H9 (cell line): Measurements from ENCODE around the gene CELA3A. TPM values are rescaled to one million over a fixed set of nuclear protein-coding genes. Genes with fewer than 3 reads are reported as not detected.
"Not testable (repeated sequence)": the region's sequence is repeated elsewhere in the genome, so short reads cannot be mapped to it uniquely, and the experiment has no call there.

ENCODE experiments used
- DNase-seq: peaks from one replicate; pipeline ENCODE4 v3.0.0-alpha.2; 2017
- H2AFZ ChIP-seq: one replicate; pipeline ENCODE4 v1.6.1; 2013; ENCODE audit warnings: mild to moderate bottlenecking, low read length, control low read depth, moderate library complexity
- H2AK5ac ChIP-seq: 2 replicates; pipeline ENCODE4 v1.6.1; 2013; ENCODE audit warnings: low read length, control low read depth, mixed read lengths; ENCODE audit not compliant: insufficient read length
- H2BK120ac ChIP-seq: one replicate; pipeline ENCODE4 v1.6.1; 2013; ENCODE audit warnings: low read depth, mild to moderate bottlenecking, low read length, control low read depth, inconsistent platforms; ENCODE audit not compliant: poor library complexity, severe bottlenecking
- H2BK12ac ChIP-seq: 2 replicates; pipeline ENCODE4 v1.6.1; 2013; ENCODE audit warnings: low read length, control low read depth, mixed read lengths, low read depth; ENCODE audit not compliant: insufficient read length
- H2BK15ac ChIP-seq: 2 replicates; pipeline ENCODE4 v1.6.1; 2013; ENCODE audit warnings: low read depth, low read length, control low read depth
- H2BK20ac ChIP-seq: one replicate; pipeline ENCODE4 v1.6.1; 2013; ENCODE audit warnings: low read depth, mild to moderate bottlenecking, low read length, control low read depth, inconsistent platforms; ENCODE audit not compliant: poor library complexity, severe bottlenecking
- H2BK5ac ChIP-seq: 2 replicates; pipeline ENCODE4 v1.6.1; 2013; ENCODE audit warnings: low read length, control low read depth, mixed read lengths; ENCODE audit not compliant: insufficient read length
- H3K14ac ChIP-seq: 2 replicates; pipeline ENCODE4 v1.6.1; 2013; ENCODE audit warnings: low read length, control low read depth; ENCODE audit not compliant: insufficient read depth
- H3K18ac ChIP-seq: 2 replicates; pipeline ENCODE4 v1.6.1; 2013; ENCODE audit warnings: low read depth, mild to moderate bottlenecking, mixed read lengths, low read length, control low read depth; ENCODE audit not compliant: insufficient read length
- H3K23ac ChIP-seq: 2 replicates; pipeline ENCODE4 v1.6.1; 2013; ENCODE audit warnings: low read length, control low read depth, mixed read lengths, low read depth; ENCODE audit not compliant: insufficient read length
- H3K23me2 ChIP-seq: 2 replicates; pipeline ENCODE4 v1.6.1; 2013; ENCODE audit warnings: low read depth, mild to moderate bottlenecking, mixed read lengths, low read length, control low read depth; ENCODE audit not compliant: insufficient read length, poor library complexity, severe bottlenecking
- H3K27ac ChIP-seq: 2 replicates; pipeline ENCODE4 v1.5.1; 2013; ENCODE audit warnings: low read length, control low read depth, mixed read lengths, low read depth; ENCODE audit not compliant: insufficient read length
- H3K27me3 ChIP-seq: 2 replicates; pipeline ENCODE4 v1.6.1; 2013; ENCODE audit warnings: low read length, control low read depth, inconsistent platforms; ENCODE audit not compliant: insufficient read depth
- H3K4ac ChIP-seq: 2 replicates; pipeline ENCODE4 v1.6.1; 2013; ENCODE audit warnings: low read depth, mild to moderate bottlenecking, control low read depth, inconsistent platforms, low read length, moderate library complexity
- H3K4me1 ChIP-seq: 2 replicates; pipeline ENCODE4 v1.6.1; 2013; ENCODE audit warnings: low read length, control low read depth, inconsistent platforms; ENCODE audit not compliant: insufficient read depth
- H3K4me2 ChIP-seq: 2 replicates; pipeline ENCODE4 v1.6.1; 2013; ENCODE audit warnings: low read length, control low read depth, mixed read lengths; ENCODE audit not compliant: insufficient read length, insufficient read depth
- H3K56ac ChIP-seq: 2 replicates; pipeline ENCODE4 v1.6.1; 2013; ENCODE audit warnings: low read depth, mild to moderate bottlenecking, mixed read lengths, low read length, control low read depth; ENCODE audit not compliant: insufficient read length
- H3K79me1 ChIP-seq: 2 replicates; pipeline ENCODE4 v1.6.1; 2013; ENCODE audit warnings: low read depth, mild to moderate bottlenecking, moderate library complexity, low read length, control low read depth, inconsistent platforms; ENCODE audit not compliant: insufficient read depth, poor library complexity, severe bottlenecking
- H3K79me2 ChIP-seq: 2 replicates; pipeline ENCODE4 v1.6.1; 2013; ENCODE audit warnings: low read length, control low read depth, inconsistent platforms; ENCODE audit not compliant: insufficient read depth
- H3K9ac ChIP-seq: 2 replicates; pipeline ENCODE4 v1.6.1; 2013; ENCODE audit warnings: low read length, control low read depth, mixed read lengths; ENCODE audit not compliant: insufficient read length; ENCODE audit errors: extremely low read depth
- H3K9me3 ChIP-seq: one replicate; pipeline ENCODE4 v1.6.1; 2013; ENCODE audit warnings: low read depth, low read length, inconsistent platforms; ENCODE audit not compliant: control insufficient read depth
- H3T11ph ChIP-seq: one replicate; pipeline ENCODE4 v1.6.1; 2013; ENCODE audit warnings: mild to moderate bottlenecking, low read length, control low read depth, inconsistent platforms
- H4K20me1 ChIP-seq: one replicate; pipeline ENCODE4 v1.6.1; 2013; ENCODE audit not compliant: control insufficient read depth, insufficient read length, insufficient read depth
- H4K5ac ChIP-seq: 2 replicates; pipeline ENCODE4 v1.6.1; 2013; ENCODE audit warnings: low read depth, mild to moderate bottlenecking, mixed read lengths, low read length, control low read depth; ENCODE audit not compliant: insufficient read length
- H4K8ac ChIP-seq: replicated peaks from 2 replicates; pipeline ENCODE4 v1.6.1; 2013; ENCODE audit warnings: low read length, control low read depth, mixed read lengths, low read depth; ENCODE audit not compliant: insufficient read length
- H4K91ac ChIP-seq: 2 replicates; pipeline ENCODE4 v1.6.1; 2013; ENCODE audit warnings: low read depth, mild to moderate bottlenecking, moderate library complexity, mixed read lengths, low read length, control low read depth; ENCODE audit not compliant: insufficient read length
- H3K27ac Mint-ChIP-seq, 3 experiments: 2 replicates in 2 of 3; 3 replicates in 1 of 3; pipeline ENCODE4 v1.8.0; 2020 to 2021; ENCODE audit warnings: mixed read lengths in 3 of 3, mild to moderate bottlenecking in 1 of 3, moderate library complexity in 1 of 3
- H3K27me3 Mint-ChIP-seq: 2 replicates; pipeline ENCODE4 v1.8.0; 2021; ENCODE audit warnings: low read depth, mild to moderate bottlenecking, moderate library complexity, mixed read lengths
- H3K36me3 Mint-ChIP-seq, 3 experiments: 2 replicates in 2 of 3; 3 replicates in 1 of 3; pipeline ENCODE4 v1.8.0; 2020 to 2021; ENCODE audit warnings: low read depth in 3 of 3, mixed read lengths in 3 of 3; ENCODE audit not compliant: insufficient read depth in 1 of 3
- H3K4me1 Mint-ChIP-seq, 2 experiments: 2 replicates each; pipeline ENCODE4 v1.8.0; 2020; ENCODE audit warnings: mixed read lengths in 2 of 2
- H3K4me3 Mint-ChIP-seq, 2 experiments: 2 replicates in 1 of 2; 3 replicates in 1 of 2; pipeline ENCODE4 v1.8.0; 2020 to 2021; ENCODE audit warnings: mild to moderate bottlenecking in 2 of 2, mixed read lengths in 2 of 2, moderate library complexity in 1 of 2
- H3K9me3 Mint-ChIP-seq, 2 experiments: 2 replicates in 1 of 2; 3 replicates in 1 of 2; pipeline ENCODE4 v1.8.0; 2020; ENCODE audit warnings: mild to moderate bottlenecking in 2 of 2, mixed read lengths in 2 of 2, moderate library complexity in 1 of 2
- CTCF ChIP-seq: fragments of 200-600 bp; sonication (generic); conservative IDR thresholded peaks from 3 replicates; pipeline ENCODE4 v1.8.0; 2021; ENCODE audit warnings: antibody characterized with exemption, mild to moderate bottlenecking
- WGBS: extraction: QIAGEN DNeasy Blood & Tissue Kit; methylation state at CpG from one replicate; pipeline ENCODE4 v1.1.7; 2013; ENCODE audit warnings: missing lambda C conversion rate, low lambda C conversion rate, mixed read lengths; ENCODE audit not compliant: insufficient read length; ENCODE audit errors: extremely low coverage; 5-methylcytosine and 5-hydroxymethylcytosine counted together
- total RNA-seq: library from RNA; stranded (reverse); gene quantifications from 2 replicates; pipeline ENCODE4 v1.2.1, GENCODE V29; 2021

The CELA3A gene
- total RNA-seq, 1 experiment from 2014 or later: not detected

GRCh38 chr1:21982122-21982521, 19.3 kb upstream of the CELA3A start:
- H2BK12ac ChIP-seq, H2AK5ac ChIP-seq, H2BK5ac ChIP-seq, H3K23ac ChIP-seq, H3K9me3 ChIP-seq, H2BK20ac ChIP-seq, H3K4me1 ChIP-seq, H3K27ac ChIP-seq, DNase-seq, H3K18ac ChIP-seq, H3K27me3 ChIP-seq, H3K9ac ChIP-seq, H4K5ac ChIP-seq, H2AFZ ChIP-seq, H3K79me2 ChIP-seq, H3K27me3 Mint-ChIP-seq, H3K56ac ChIP-seq, H4K8ac ChIP-seq, H3K79me1 ChIP-seq, H3T11ph ChIP-seq, H4K20me1 ChIP-seq, H3K4me1 Mint-ChIP-seq, H3K4me3 Mint-ChIP-seq, H3K14ac ChIP-seq, H3K36me3 Mint-ChIP-seq, H2BK120ac ChIP-seq, H4K91ac ChIP-seq, H3K4ac ChIP-seq, H3K4me2 ChIP-seq, H3K23me2 ChIP-seq, H3K9me3 Mint-ChIP-seq, H2BK15ac ChIP-seq: not testable (repeated sequence)
- TF ChIP-seq CTCF: peak; percentile 35; the same call in 2 of the 3 replicates
- no CpG with 5 or more reads among the region's 6 CpGs for WGBS
- peak overlapping the region in 1 of 3 experiments; percentile 39; a peak in 1 of 7 replicates for H3K27ac Mint-ChIP-seq

GRCh38 chr1:21983539-21983938, 17.9 kb upstream of the CELA3A start:
- not testable (repeated sequence) for H4K20me1 ChIP-seq, H2BK20ac ChIP-seq, H3K27me3 Mint-ChIP-seq, H2AFZ ChIP-seq, H2BK12ac ChIP-seq, H2BK15ac ChIP-seq, DNase-seq, H2BK5ac ChIP-seq, H3K23ac ChIP-seq, H4K91ac ChIP-seq, H3K4me2 ChIP-seq, H3K4me1 Mint-ChIP-seq, H3K9me3 Mint-ChIP-seq, H3K4ac ChIP-seq, H4K5ac ChIP-seq, H3K4me3 Mint-ChIP-seq, H3K79me1 ChIP-seq, H3K27ac Mint-ChIP-seq, H3K23me2 ChIP-seq, H3K79me2 ChIP-seq, H2BK120ac ChIP-seq, H3K56ac ChIP-seq, H3T11ph ChIP-seq, H3K27ac ChIP-seq, H2AK5ac ChIP-seq, H4K8ac ChIP-seq, H3K9me3 ChIP-seq, H3K14ac ChIP-seq, H3K36me3 Mint-ChIP-seq, H3K27me3 ChIP-seq, H3K4me1 ChIP-seq, H3K18ac ChIP-seq, H3K9ac ChIP-seq
- no CpG with 5 or more reads among the region's 15 CpGs for WGBS
